ENCODE results near the gene SERPINE1.

Gene SERPINE1

GRCh38 chr7:101177644-101178043, 50.7 kb downstream of the SERPINE1 start:
- no peak for TF ChIP-seq FOXM1 (IDR thresholded peaks at IDR 0.05; ENCODE audit: borderline replicate concordance, low read depth)
- TF ChIP-seq TEAD4 (IDR thresholded peaks at IDR 0.05): no peak
- TF ChIP-seq YY1 (IDR thresholded peaks at IDR 0.05; ENCODE audit: low read depth): no peak
- TF ChIP-seq TCF12 (IDR thresholded peaks at IDR 0.05; ENCODE audit: low read depth): no peak
- TF ChIP-seq, protein P1, sequence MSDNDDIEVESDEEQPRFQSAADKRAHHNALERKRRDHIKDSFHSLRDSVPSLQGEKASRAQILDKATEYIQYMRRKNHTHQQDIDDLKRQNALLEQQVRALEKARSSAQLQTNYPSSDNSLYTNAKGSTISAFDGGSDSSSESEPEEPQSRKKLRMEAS (IDR thresholded peaks at IDR 0.05): no peak
- no peak for TF ChIP-seq REST (IDR thresholded peaks at IDR 0.05; ENCODE audit: low read depth)
- TF ChIP-seq TAF1 (IDR thresholded peaks at IDR 0.05; ENCODE audit: low read depth): no peak

DNA sequence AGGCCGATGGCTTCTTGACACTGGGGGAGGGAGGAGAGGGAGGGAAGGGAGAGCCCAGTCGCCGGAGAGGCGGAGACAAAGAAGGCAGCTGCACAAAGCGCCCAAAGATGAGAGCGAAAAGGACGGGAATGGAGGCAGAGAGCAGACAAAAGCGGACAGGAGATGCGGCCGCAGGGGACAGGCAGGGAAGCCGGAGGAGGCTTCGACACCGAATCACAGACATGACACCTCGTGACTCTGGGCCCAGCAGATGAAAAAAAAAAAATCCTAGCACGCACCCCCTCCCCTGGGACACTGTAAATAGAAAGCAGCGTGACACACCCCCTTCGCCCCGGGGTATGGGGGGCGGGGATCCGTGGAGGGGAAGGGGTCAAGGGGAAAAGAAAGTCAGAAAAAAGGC, 52.2 kb downstream of the SERPINE1 start:
- TF ChIP-seq TAF1 (IDR thresholded peaks at IDR 0.05; ENCODE audit: low read depth) (no peak), TCF12 (IDR thresholded peaks at IDR 0.05; ENCODE audit: low read depth) (no peak), YY1 (IDR thresholded peaks at IDR 0.05; ENCODE audit: low read depth) (no peak), CREB1 (IDR thresholded peaks at IDR 0.05; ENCODE audit: low read depth) (no peak), NFIC (IDR thresholded peaks at IDR 0.05) (no peak)

DNA sequence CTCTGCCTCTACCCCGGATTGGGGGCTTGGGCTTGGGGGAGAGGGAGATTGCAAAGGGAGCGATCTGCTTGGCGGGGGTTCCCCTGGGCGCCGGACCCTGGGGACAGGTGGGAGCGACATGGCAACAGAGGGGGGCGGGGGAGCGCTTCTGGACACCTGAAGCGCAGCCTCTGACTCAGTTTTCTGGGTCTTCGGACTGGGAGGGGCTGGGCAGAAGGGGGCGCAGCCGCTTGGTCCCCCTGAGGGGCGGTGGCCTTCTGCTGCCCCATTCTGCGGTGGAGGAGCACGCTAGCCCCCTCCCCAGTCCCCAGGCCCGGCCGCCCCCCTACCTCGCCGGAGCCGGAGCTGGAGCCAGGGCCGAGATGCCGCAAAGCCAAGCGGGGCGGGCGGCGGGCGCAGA, 52.8 kb downstream of the SERPINE1 start:
- TF ChIP-seq CEBPB (IDR thresholded peaks at IDR 0.05) (no peak), TEAD4 (IDR thresholded peaks at IDR 0.05) (no peak), REST (IDR thresholded peaks at IDR 0.05; ENCODE audit: low read depth) (no peak), ZBTB7A (IDR thresholded peaks at IDR 0.05; ENCODE audit: low read depth) (no peak), TAF1 (IDR thresholded peaks at IDR 0.05; ENCODE audit: low read depth) (no peak), USF1 (IDR thresholded peaks at IDR 0.05) (no peak), YY1 (IDR thresholded peaks at IDR 0.05; ENCODE audit: low read depth) (no peak), CREB1 (IDR thresholded peaks at IDR 0.05; ENCODE audit: low read depth) (no peak), EP300 (IDR thresholded peaks at IDR 0.05; ENCODE audit: borderline replicate concordance) (no peak), FOXM1 (IDR thresholded peaks at IDR 0.05; ENCODE audit: borderline replicate concordance, low read depth) (no peak), NFIC (IDR thresholded peaks at IDR 0.05) (no peak), TCF12 (IDR thresholded peaks at IDR 0.05; ENCODE audit: low read depth) (no peak), RAD21 (IDR thresholded peaks at IDR 0.05; ENCODE audit: low read depth) (no peak), EGR1 (IDR thresholded peaks at IDR 0.05) (no peak)
- TF ChIP-seq, protein P1 (IDR thresholded peaks at IDR 0.05): no peak

DNA sequence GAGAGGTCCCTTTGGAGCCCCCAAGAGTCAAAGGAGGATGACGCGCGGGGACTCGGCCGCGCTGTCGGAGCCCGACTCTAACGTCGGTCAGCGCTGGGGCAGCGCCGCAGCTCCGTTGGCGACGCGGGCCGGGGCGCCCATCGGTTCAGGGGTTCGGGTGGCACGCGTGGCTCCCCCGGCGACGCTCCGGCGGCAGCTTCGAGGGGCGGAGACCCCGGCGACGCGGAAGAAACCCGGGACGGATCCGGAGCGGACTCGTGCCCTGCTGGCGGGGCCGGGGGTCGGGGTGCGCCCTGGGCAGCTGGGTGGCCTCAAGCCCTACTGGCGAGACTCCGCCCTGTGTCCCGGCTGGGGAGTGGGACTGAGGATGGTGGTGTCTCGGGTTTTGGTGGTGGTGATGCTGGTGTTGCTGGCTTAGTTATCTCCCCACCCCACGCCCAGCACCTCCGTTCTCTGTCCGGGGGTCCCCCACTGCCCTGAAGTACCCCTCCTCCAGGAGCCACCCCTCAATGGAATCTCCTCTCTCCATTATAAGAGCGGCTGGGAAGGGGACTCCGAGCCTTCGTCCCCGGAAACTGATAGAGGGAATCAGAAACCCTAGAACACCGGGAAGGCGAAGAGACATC, 53.3 kb downstream of the SERPINE1 start, which contains the start of gene NAT16:
Gene NAT16 (minus strand): TSS at position 164 of the 626 bp plus-strand sequence. CDS start 5,486 bp downstream, outside the sequence.
- TF ChIP-seq CEBPB (IDR thresholded peaks at IDR 0.05) (no peak), EGR1 (IDR thresholded peaks at IDR 0.05) (no peak), NFIC (IDR thresholded peaks at IDR 0.05) (no peak), TAF1 (IDR thresholded peaks at IDR 0.05; ENCODE audit: low read depth) (no peak), USF1 (IDR thresholded peaks at IDR 0.05) (no peak), RAD21 (IDR thresholded peaks at IDR 0.05; ENCODE audit: low read depth) (no peak), REST (IDR thresholded peaks at IDR 0.05; ENCODE audit: low read depth) (no peak), TEAD4 (IDR thresholded peaks at IDR 0.05) (no peak)
- TF ChIP-seq, protein P1 (IDR thresholded peaks at IDR 0.05): no peak
